Fibroblast of mammary gland (primary cell): ENCODE data around the gene LRRN2.

Experiments used
- DNase-seq: peaks from one replicate; pipeline ENCODE4 v3.0.0-alpha.2; 2010; ENCODE audit warnings: low read depth
- H3K4me3 ChIP-seq: 2 replicates; pipeline ENCODE4 v1.5.1; 2011; ENCODE audit warnings: low read depth, mild to moderate bottlenecking, low read length, moderate library complexity; ENCODE audit not compliant: control insufficient read depth
- TF ChIP-seq, protein P1 (sequence below): conservative IDR thresholded peaks from 2 replicates; pipeline ENCODE4 v1.5.1; 2011; ENCODE audit warnings: low read depth, low read length, inconsistent platforms; ENCODE audit not compliant: control insufficient read depth, insufficient read depth

Gene LRRN2

DNA sequence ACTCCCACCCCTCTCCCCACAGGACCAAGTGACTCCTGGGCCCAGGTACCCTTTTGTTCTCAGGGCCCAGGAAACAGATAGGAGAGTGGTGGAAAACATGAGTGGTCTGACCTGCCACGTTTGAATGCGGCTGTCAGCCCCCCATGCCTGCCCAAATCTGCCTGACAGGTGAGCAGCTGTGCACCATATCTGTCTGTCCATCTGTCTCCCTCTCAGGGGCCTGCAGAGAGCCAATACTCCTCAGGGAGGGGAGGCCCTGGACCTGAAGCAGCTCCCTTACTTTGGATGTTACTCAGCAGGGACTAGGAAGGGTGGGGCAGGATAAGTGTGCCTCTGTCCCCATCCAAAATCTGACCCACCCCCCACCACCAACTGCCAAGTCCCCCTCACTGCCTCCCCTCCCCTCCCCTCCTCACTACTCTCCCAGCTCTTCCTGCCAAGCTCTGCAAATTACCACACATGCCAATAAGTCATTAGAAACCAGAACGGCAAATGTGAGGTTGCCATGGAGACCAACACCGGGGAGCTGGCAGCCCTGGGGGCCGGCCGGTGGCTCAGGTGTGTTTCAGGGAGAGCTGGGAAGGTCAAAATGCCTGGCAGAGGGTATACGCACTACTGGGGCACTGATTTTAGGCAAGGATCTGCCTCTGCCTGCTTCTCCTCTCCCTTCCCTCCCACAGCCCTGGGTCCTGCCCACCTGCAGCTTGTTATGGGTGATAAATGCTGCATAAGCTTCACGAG is 11.5 kb downstream of the LRRN2 start:
- TF ChIP-seq, protein P1, sequence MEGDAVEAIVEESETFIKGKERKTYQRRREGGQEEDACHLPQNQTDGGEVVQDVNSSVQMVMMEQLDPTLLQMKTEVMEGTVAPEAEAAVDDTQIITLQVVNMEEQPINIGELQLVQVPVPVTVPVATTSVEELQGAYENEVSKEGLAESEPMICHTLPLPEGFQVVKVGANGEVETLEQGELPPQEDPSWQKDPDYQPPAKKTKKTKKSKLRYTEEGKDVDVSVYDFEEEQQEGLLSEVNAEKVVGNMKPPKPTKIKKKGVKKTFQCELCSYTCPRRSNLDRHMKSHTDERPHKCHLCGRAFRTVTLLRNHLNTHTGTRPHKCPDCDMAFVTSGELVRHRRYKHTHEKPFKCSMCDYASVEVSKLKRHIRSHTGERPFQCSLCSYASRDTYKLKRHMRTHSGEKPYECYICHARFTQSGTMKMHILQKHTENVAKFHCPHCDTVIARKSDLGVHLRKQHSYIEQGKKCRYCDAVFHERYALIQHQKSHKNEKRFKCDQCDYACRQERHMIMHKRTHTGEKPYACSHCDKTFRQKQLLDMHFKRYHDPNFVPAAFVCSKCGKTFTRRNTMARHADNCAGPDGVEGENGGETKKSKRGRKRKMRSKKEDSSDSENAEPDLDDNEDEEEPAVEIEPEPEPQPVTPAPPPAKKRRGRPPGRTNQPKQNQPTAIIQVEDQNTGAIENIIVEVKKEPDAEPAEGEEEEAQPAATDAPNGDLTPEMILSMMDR: no peak
- no peak for DNase-seq
- no peak overlapping the region for H3K4me3 ChIP-seq

DNA sequence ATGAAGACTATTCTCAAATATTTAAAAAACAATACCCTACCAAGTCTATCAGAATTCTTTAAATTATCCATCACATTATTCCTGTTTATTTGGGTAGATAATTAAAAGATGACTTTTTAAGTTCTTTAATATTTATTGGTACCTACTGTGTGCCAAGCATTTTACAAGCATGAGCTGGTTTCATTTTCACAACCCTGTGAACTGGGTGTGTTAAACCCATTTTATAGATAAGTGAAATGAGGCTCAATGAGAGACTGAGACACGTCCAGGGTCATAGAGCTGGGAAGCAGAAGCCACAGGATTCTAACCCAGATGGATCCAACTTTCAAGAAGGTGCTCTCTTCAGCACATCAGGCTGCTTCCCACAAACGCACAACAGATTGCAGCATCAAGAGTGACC is 12.3 kb downstream of the LRRN2 start:
- no peak for DNase-seq
- no peak overlapping the region for H3K4me3 ChIP-seq
- TF ChIP-seq, protein P1: no peak

DNA sequence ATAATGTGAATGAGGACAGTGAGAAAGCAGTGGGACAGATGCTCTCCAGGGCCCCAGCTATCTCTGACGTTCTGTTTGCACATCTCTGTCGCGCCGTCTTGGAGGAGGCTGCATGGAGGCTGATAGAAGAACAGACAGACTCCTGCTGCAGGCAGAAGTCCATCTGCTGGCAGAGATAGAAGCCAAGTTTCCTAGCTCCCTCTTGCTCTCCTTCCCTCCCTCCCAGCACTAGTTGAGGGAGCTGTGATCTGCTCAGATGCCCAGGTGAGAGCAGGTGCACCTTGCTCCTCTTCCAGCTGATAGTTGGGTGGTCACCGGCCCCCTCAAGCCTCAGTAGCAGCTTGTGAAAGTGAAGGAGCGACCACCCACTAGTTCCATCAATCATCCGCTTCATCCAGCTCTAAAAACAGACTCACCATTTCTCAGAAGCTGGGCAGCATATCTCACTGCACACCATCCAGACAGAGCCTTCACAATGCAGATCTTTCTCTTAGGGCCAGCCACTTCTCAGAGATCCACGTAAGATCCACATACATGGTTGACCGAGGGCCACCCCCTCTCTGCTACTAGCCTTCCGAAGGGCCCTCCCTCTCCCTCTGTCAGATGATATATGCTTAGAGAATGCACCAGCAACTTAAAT is 12.9 kb downstream of the LRRN2 start:
- TF ChIP-seq, protein P1: no peak
- DNase-seq: no peak
- no peak overlapping the region for H3K4me3 ChIP-seq

DNA sequence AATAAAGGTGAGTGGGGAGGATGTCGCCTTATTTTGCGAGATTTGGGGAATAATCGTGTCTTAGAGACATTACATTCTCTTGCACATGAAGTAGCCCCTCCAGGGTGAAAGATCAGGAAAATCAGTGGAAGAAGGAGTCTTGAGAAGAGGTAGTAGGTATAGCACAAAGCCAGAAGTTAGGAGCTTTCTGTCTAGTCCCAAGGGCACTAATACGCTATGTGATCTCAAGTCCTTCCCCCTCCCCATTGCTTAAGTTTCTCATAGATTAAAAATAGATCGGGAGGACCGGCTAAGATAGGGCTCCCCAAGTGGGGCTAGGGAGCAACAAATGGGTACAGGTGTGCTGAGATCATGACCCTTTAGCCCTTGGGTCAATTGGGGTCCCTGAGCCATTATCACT is 13.5 kb downstream of the LRRN2 start:
- DNase-seq: no peak
- H3K4me3 ChIP-seq: no peak overlapping the region
- TF ChIP-seq, protein P1: no peak

DNA sequence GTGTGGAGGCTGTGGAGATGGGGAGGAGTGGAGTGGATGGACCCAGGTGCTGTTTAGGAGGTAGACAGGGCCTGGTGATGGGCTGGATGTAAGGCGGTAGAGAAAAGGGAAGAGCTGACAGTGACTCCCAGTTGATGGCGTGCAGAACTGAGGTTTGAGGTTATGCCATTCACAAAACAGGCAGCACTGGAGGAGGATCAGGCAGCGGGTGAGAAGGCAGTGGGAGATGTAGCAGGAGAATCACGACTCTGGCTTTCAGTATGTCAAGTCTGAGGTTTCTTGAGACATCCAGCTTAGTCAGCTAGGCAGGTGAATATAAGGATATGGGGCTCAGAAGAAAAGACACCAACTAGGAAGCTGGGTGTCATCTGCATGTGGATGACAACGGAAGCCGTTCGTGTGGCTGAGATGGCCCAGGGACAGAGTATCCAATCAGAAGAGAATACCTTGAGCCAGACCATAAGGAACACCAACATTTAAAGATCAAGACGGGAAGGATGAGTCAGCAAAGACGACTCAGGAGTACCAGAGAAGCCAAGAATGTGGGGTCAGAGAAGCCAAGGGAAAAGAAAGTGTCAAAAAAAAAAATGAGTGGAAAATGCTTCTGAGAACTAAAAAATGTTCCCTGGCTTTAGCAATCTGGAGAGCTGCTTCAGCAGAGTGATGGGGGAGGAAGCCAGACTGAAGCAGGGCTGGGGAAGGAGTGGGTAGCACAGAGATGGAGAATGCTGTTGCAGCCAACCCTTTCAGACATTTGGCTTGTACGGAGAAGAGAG is 15.2 kb downstream of the LRRN2 start:
- DNase-seq: peak; percentile 76
- H3K4me3 ChIP-seq: no peak overlapping the region
- TF ChIP-seq, protein P1: no peak

DNA sequence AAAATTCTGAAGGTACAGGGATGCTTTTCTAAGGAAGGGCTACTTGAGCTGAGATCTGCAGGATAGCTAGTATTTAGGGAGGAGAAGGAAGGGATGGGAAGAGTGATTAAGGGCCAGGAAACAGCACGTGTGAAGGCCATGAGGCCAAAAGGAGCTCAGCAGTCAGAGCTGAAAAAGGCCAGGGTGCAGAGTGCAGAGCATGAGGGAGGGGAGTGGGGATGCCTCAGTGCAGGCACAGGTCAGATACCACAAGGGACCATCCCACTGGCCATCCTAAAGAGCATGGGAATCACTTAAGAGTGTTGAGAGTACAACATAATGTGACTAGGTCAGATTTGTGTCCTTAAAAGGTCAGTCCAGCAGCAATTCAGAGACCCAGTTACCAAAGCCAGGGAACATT is 16.0 kb downstream of the LRRN2 start:
- TF ChIP-seq, protein P1: no peak

More for the DNA sequence above, 16.0 kb downstream of the LRRN2 start:
- H3K4me3 ChIP-seq: no peak overlapping the region
- no peak for DNase-seq
